Calu3 (cell line): ENCODE data around the gene ERVMER34-1. TPM values are rescaled to one million over a fixed set of nuclear protein-coding genes. Genes with fewer than 3 reads are reported as not detected.

Experiments used
- BruUV-seq: library from RNA; stranded (reverse); fragments of 400-500 nt; replicated peaks from 2 replicates; lab custom pipeline; 2021; lab: Mats Ljungman, UMichigan
- CTCF ChIA-PET: fragments of 300-600 bp; sonication (Branson Sonifier 250); formaldehyde crosslinking; loops from one replicate; lab custom pipeline; 2022; ENCODE audit warnings: antibody characterized with exemption; lab: Charles Lee
- DNase-seq: peaks from one replicate; pipeline ENCODE4 v3.0.0; 2022
- H3K27ac Mint-ChIP-seq: one replicate; pipeline ENCODE4 v1.8.0; 2022; ENCODE audit warnings: mixed read lengths; ENCODE audit not compliant: unreplicated experiment
- H3K27me3 Mint-ChIP-seq: one replicate; pipeline ENCODE4 v1.8.0; 2022; ENCODE audit warnings: mixed read lengths; ENCODE audit not compliant: unreplicated experiment
- H3K36me3 Mint-ChIP-seq: one replicate; pipeline ENCODE4 v1.8.0; 2022; ENCODE audit warnings: mild to moderate bottlenecking, moderate library complexity, mixed read lengths; ENCODE audit not compliant: insufficient read depth, unreplicated experiment
- H3K4me1 Mint-ChIP-seq: one replicate; pipeline ENCODE4 v1.8.0; 2022; ENCODE audit warnings: mild to moderate bottlenecking, low read depth, mixed read lengths; ENCODE audit not compliant: unreplicated experiment
- H3K4me3 Mint-ChIP-seq: one replicate; pipeline ENCODE4 v1.8.0; 2022; ENCODE audit warnings: mild to moderate bottlenecking, low read depth, moderate library complexity, mixed read lengths; ENCODE audit not compliant: unreplicated experiment
- H3K9me3 Mint-ChIP-seq: one replicate; pipeline ENCODE4 v1.8.0; 2022; ENCODE audit warnings: low read depth, mixed read lengths; ENCODE audit not compliant: unreplicated experiment
- intact Hi-C: fragments of 100-400 bp; cut with micrococcal nuclease; formaldehyde crosslinking; loops from one replicate; pipeline ENCODE4 v1.10.0; 2022; ENCODE audit not compliant: unreplicated experiment
- total RNA-seq: library from RNA; stranded (reverse); gene quantifications from 2 replicates; pipeline ENCODE4 v1.2.3, GENCODE V29; 2022
- TF ChIP-seq, protein P1 (sequence below): fragments of 200-600 bp; IDR thresholded peaks from one replicate; pipeline ENCODE4 v1.8.0; 2022; ENCODE audit warnings: antibody characterized with exemption; ENCODE audit not compliant: unreplicated experiment

ERVMER34-1 gene
- total RNA-seq, 1 experiment from 2014 or later, result 3.2 TPM

DNA sequence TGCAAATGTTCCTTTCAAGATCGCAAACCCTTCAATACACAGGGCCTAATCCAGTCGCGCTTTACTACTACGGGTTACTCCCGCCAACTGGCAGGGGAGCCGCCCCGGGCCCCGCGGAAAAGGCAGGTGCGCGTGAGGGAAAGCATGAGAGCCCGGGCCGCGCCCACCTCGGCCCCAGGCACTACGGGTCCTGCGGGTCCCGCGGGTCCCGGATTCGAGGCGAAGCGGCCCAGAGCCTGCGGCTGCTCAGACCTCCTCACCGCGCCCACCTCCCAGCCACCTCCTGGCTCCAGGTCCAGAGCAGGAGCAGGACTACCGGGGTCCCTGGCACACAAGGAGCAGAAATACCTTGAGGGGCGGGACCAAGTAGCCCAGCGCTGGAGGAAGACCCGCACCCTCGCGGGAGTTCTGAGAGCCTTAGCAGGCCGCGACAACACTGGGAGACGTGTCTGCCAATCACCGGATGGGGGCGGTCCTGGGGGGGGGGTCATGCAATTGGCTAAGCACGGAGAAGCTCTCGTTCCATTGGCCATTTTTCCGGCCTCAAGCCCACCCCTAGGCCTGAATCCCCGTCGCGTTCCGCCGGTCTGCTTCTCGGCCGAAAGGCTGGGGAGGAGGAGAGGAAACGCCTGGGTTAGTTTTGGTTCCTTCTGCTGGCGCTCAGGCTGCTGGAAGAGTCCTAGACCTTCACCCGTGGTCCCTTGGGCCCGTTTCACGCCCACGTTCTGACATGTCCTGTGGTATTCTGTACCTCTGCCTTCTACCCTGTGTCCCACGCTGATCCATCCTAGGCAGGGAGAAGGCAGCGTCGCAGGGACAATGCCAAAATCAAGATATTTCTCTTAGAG, 29.0 kb downstream of the ERVMER34-1 start:
- TF ChIP-seq, protein P1, sequence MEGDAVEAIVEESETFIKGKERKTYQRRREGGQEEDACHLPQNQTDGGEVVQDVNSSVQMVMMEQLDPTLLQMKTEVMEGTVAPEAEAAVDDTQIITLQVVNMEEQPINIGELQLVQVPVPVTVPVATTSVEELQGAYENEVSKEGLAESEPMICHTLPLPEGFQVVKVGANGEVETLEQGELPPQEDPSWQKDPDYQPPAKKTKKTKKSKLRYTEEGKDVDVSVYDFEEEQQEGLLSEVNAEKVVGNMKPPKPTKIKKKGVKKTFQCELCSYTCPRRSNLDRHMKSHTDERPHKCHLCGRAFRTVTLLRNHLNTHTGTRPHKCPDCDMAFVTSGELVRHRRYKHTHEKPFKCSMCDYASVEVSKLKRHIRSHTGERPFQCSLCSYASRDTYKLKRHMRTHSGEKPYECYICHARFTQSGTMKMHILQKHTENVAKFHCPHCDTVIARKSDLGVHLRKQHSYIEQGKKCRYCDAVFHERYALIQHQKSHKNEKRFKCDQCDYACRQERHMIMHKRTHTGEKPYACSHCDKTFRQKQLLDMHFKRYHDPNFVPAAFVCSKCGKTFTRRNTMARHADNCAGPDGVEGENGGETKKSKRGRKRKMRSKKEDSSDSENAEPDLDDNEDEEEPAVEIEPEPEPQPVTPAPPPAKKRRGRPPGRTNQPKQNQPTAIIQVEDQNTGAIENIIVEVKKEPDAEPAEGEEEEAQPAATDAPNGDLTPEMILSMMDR, result no peak
- H3K9me3 Mint-ChIP-seq, result no peaks in the 10 kb centered on the region
- H3K27me3 Mint-ChIP-seq, result no peaks in the 10 kb centered on the region
- H3K27ac Mint-ChIP-seq, result peak overlapping the region; percentile 38
- peak overlapping the region; percentile 52 for H3K4me3 Mint-ChIP-seq
- DNase-seq, result peak; percentile 81
- peaks cover 17% of the 10 kb centered on the region for H3K36me3 Mint-ChIP-seq
- intact Hi-C loops, result loop anchor here (5.0 kb wide), 2 partner anchors 190 to 260 kb away; no protein-coding TSS in a partner anchor
- CTCF ChIA-PET, result interaction anchor here (0.6 to 1.6 kb wide), 3 partner anchors 101 to 1716 kb away, joined by 3 to 6 read pairs (median 3); no protein-coding TSS in a partner anchor
- BruUV-seq, result TSS peak; percentile 88
- H3K4me1 Mint-ChIP-seq, result peaks cover 8% of the 10 kb centered on the region

- H3K27me3 Mint-ChIP-seq, result no peaks in the 10 kb centered on the region
- no peak overlapping the region for H3K4me3 Mint-ChIP-seq
- peaks cover 43% of the 10 kb centered on the region for H3K36me3 Mint-ChIP-seq
- no peak overlapping the region for H3K27ac Mint-ChIP-seq
- intact Hi-C loops, result loop anchor here (10.0 kb wide), 1 partner anchor 53 kb away; no protein-coding TSS in a partner anchor
- H3K4me1 Mint-ChIP-seq, result peaks cover 28% of the 10 kb centered on the region
- no peaks in the 10 kb centered on the region for H3K9me3 Mint-ChIP-seq
- TF ChIP-seq, protein P1, result no peak
- CTCF ChIA-PET, result no interaction called here
- no TSS peak for BruUV-seq
- no peak for DNase-seq
These were observed 33.1 kb downstream of the ERVMER34-1 start for GRCh38 chr4:52718123-52718522.

DNA sequence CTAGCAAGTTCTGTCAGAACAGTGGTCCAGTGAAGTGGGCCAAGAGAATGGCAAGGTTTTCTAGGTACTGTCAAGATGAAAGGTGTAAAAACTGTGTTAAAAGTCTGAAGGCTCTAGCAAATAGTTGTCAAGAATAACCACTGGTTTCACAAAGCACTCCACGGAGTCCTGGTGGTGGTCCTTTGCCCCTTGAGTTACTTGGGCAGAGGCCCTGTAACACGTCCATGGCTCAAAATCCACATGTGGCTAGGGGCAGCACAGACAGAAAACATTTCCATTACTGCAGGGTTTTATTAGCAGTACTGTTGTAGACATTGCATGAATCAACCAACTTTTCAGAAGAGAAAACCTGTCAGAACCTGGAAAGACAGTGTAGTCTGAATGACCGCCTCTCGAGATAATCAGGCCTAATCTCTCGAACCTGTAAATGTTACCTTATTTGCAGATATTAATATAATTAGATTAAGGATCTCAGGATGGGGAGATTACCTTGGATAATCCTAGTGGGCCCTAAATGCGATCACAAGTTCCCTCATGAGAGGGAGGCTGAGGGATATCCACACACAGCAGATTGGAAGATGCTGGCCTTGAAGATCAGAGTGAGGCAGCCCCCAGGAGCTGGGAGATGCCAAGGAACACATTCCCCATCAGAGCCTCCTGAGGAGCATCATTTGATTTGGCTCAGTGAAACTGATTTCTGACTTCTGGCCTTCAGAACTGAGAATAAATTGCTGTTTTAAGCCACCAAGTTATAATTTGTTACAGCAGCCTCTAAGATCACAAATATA, 34.7 kb downstream of the ERVMER34-1 start:
- DNase-seq, result no peak
- H3K4me1 Mint-ChIP-seq, result peaks cover 22% of the 10 kb centered on the region
- peaks cover 44% of the 10 kb centered on the region for H3K36me3 Mint-ChIP-seq
- TF ChIP-seq, protein P1, result no peak
- H3K4me3 Mint-ChIP-seq, result no peak overlapping the region
- no peak overlapping the region for H3K27ac Mint-ChIP-seq
- intact Hi-C loops, result loop anchor here (10.0 kb wide), 1 partner anchor 52 kb away; no protein-coding TSS in a partner anchor
- BruUV-seq, result no TSS peak
- no peaks in the 10 kb centered on the region for H3K9me3 Mint-ChIP-seq
- CTCF ChIA-PET, result no interaction called here
- no peaks in the 10 kb centered on the region for H3K27me3 Mint-ChIP-seq

DNA sequence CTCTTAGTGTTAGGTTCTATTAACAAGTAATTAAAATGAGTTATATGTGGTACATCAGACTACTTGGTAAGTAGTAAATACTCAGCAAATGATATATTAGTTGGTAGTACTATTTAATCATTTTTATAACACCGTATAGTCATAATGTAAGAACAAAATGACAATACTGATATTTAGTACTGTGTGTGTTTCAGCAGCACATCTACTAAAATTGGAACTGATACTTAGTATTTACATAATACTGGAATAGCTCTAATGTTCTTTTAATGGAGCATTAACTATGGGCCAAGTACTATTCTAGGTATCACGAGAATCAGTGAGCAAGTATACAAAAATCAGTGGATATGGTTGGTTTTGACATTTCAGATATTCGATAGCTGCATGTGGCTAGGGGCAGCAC, 35.3 kb downstream of the ERVMER34-1 start:
- intact Hi-C loops, result loop anchor here (10.0 kb wide), 1 partner anchor 51 kb away; no protein-coding TSS in a partner anchor
- no TSS peak for BruUV-seq
- DNase-seq, result no peak
- CTCF ChIA-PET, result no interaction called here
- no peak overlapping the region for H3K4me3 Mint-ChIP-seq
- H3K36me3 Mint-ChIP-seq, result peaks cover 43% of the 10 kb centered on the region
- H3K4me1 Mint-ChIP-seq, result peaks cover 26% of the 10 kb centered on the region
- no peaks in the 10 kb centered on the region for H3K9me3 Mint-ChIP-seq
- no peaks in the 10 kb centered on the region for H3K27me3 Mint-ChIP-seq
- H3K27ac Mint-ChIP-seq, result no peak overlapping the region
- TF ChIP-seq, protein P1, result no peak
